Choroid plexus epithelial cell (primary cell): ENCODE data around the gene B4GALT3.
A peak's percentile ranks its signal among the peaks of the same experiment; 100 is the strongest.

Experiments used
- DNase-seq: peaks from one replicate; pipeline ENCODE4 v3.0.0-alpha.2; 2010; ENCODE audit warnings: low read depth
- H3K4me3 ChIP-seq: 2 replicates; pipeline ENCODE4 v1.5.1; 2011; ENCODE audit warnings: low read depth, mild to moderate bottlenecking, control low read depth, low read length, moderate library complexity
- CTCF ChIP-seq: conservative IDR thresholded peaks from 2 replicates; pipeline ENCODE4 v1.5.1; 2011; ENCODE audit warnings: low read depth, mild to moderate bottlenecking, control low read depth, inconsistent platforms, low read length, moderate library complexity

B4GALT3 gene

DNA sequence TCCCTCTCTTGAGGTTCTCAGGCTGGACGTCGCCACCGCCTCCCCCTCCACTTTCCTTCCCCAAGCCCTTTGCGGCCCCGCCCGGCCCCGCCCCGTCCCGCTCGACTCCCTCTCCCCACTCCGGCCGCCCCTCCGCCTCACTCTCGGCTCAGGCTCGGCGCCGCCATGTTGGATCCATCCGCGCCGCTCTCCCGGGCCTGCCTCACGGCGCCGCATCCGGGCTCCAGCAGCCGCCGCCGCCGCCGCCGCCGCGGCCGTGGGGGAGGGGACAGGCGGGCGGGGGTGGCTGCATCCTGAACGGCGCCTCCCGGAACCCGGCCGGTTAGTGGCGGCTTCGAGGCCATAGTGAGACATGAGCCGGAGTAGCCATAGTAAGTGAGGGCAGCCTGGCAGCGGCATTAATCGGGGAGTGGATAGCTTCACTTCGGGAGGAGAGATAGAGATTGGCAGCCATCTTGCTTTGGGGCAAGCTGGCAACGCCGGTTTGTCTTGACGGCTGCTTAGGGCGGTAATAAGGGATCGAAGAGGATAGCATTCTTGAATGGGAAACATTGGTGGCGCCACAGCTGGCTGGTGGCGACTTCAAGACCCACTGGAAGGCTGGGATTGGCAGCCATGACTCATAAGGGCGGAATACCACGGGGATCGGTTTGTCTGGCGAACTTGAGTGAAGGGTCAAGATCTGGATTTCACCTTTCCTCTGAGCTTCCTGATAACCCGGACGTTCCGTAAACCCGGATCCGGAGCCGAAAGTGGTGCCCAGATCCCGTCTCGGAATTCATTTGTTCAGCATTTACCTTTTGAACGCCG is 44.7 kb downstream of the B4GALT3 start, which contains the start of gene DEDD:
DEDD (minus strand) TSS at position 258 of the 810 bp plus-strand sequence. CDS start 8,205 bp downstream, outside the sequence.
- peak; percentile 97 for DNase-seq
- H3K4me3 ChIP-seq = peak within 1 kb of the TSS; percentile 91
- TF ChIP-seq CTCF = no peak

DNA sequence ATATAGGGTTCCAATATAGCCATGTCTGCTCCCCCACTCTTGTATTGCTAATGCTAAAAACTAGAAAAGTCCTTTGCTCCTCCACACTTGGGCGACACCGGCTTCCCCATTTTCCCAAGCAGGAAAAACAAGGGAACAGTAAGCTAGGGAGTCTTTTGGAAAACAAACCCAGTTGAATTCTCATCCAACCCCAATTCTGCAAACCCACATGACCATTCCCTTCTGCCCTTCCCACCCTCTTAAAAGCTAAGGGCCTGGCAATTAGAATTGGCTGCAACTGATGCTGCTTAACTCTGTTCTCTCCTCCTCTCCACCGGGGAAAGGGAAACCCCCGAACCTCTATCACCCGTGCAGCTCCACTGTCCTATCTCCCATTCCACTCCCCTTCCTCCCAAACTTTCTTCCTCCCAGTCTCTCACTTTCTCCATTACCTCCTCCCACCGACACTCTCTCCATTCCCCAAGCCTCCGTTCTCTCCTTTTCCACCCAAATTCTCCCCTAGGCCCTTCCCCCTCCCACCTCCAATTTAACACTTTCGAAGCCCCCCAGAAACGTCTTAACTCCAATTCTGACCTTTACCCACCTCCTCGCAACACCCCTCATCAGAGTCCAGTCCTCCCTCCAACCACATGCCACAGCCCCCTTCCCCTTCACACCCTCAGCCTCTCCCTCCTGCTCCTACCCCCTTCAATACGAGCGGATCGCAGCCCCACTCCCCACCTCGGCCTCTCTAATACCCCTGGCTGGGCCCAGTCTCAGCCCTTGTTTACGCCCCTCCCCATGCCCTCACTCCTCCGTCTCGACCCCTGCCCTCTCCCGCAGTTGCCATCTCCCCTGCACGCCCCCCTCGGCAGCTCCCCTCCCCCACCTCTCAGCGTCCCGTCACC is 45.5 kb downstream of the B4GALT3 start:
- peak; percentile 41 for DNase-seq
- peak overlapping the region; percentile 91 for H3K4me3 ChIP-seq
- TF ChIP-seq CTCF = no peak

DNA sequence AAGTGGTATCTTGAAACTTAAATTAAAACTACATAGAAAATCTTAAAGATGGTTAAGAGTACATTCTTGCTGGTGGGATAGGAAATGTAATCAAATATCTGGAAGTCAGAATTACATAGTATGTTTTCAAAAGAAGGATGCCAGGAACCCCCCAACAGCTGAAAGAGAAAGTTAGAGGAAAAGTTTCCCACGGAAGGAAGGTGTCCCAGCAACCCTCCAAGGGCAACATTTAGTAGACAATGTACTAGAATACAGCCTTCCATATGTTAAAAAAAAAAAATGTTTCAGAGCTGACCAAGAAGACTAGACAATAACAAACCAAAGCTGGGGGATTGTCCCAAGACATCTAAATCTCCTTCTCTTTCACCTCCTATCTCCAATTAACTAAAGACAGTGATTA is 47.0 kb downstream of the B4GALT3 start:
- no peak for DNase-seq
- TF ChIP-seq CTCF = no peak
- no peak overlapping the region for H3K4me3 ChIP-seq

GRCh38 chr1:161128591-161129420 is 48.5 kb downstream of the B4GALT3 start:
- no peak for TF ChIP-seq CTCF
- no peak for DNase-seq
- H3K4me3 ChIP-seq = no peak overlapping the region

DNA sequence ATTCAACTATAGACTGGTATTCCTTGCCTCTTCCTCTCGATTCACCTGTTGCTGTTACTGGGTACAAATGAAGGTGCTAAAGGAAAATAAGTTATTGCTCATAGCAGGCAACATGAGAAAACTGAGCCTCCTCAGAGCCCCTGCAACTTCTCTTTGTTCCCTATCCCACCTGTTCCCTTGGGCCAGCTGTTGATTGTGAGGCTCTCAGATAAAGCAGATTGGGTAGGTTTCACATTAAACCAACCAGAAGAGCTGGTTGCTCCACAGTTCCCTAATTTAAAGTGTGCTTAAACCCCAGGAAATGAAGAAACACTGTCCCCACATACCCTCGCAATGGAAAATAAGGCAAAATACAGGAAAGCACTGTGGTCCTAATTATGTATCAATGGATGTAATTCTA is 49.7 kb downstream of the B4GALT3 start:
- H3K4me3 ChIP-seq = no peak overlapping the region
- DNase-seq = no peak
- TF ChIP-seq CTCF = no peak

- DNase-seq = no peak
- no peak for TF ChIP-seq CTCF
- H3K4me3 ChIP-seq = no peak overlapping the region
Measured at GRCh38 chr1:161122967-161123366, 54.3 kb downstream of the B4GALT3 start.
